Ishikawa (cell line): ENCODE results near the gene CEP162.

ENCODE experiments used
- CEBPB ChIP-seq: IDR thresholded peaks from 2 replicates; pipeline ENCODE4 v1.6.1; 2012
- EGR1 ChIP-seq: IDR thresholded peaks from 2 replicates; pipeline ENCODE4 v1.6.1; 2012
- EP300 ChIP-seq: IDR thresholded peaks from 2 replicates; pipeline ENCODE4 v1.6.1; 2012; ENCODE audit warnings: borderline replicate concordance
- TAF1 ChIP-seq: IDR thresholded peaks from 2 replicates; pipeline ENCODE4 v1.6.1; 2012; ENCODE audit warnings: low read depth, mild to moderate bottlenecking
- TCF12 ChIP-seq: IDR thresholded peaks from 2 replicates; pipeline ENCODE4 v1.6.1; 2012; ENCODE audit warnings: low read depth
- TEAD4 ChIP-seq: IDR thresholded peaks from 2 replicates; pipeline ENCODE4 v1.6.1; 2012
- YY1 ChIP-seq: IDR thresholded peaks from 2 replicates; pipeline ENCODE4 v1.6.1; 2012; ENCODE audit warnings: low read depth
- ZBTB7A ChIP-seq: IDR thresholded peaks from 2 replicates; pipeline ENCODE4 v1.6.1; 2012; ENCODE audit warnings: low read depth
- TF ChIP-seq, protein P1 (sequence below): IDR thresholded peaks from 2 replicates; pipeline ENCODE4 v1.6.1; 2012; ENCODE audit warnings: low read depth, mild to moderate bottlenecking

GRCh38 chr6:84095156-84095555, 132.3 kb downstream of the CEP162 start:
- TF ChIP-seq, protein P1, sequence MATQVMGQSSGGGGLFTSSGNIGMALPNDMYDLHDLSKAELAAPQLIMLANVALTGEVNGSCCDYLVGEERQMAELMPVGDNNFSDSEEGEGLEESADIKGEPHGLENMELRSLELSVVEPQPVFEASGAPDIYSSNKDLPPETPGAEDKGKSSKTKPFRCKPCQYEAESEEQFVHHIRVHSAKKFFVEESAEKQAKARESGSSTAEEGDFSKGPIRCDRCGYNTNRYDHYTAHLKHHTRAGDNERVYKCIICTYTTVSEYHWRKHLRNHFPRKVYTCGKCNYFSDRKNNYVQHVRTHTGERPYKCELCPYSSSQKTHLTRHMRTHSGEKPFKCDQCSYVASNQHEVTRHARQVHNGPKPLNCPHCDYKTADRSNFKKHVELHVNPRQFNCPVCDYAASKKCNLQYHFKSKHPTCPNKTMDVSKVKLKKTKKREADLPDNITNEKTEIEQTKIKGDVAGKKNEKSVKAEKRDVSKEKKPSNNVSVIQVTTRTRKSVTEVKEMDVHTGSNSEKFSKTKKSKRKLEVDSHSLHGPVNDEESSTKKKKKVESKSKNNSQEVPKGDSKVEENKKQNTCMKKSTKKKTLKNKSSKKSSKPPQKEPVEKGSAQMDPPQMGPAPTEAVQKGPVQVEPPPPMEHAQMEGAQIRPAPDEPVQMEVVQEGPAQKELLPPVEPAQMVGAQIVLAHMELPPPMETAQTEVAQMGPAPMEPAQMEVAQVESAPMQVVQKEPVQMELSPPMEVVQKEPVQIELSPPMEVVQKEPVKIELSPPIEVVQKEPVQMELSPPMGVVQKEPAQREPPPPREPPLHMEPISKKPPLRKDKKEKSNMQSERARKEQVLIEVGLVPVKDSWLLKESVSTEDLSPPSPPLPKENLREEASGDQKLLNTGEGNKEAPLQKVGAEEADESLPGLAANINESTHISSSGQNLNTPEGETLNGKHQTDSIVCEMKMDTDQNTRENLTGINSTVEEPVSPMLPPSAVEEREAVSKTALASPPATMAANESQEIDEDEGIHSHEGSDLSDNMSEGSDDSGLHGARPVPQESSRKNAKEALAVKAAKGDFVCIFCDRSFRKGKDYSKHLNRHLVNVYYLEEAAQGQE, result no peak
- TF ChIP-seq ZBTB7A, result no peak
- no peak for TF ChIP-seq TCF12
- TF ChIP-seq EGR1, result no peak
- TF ChIP-seq TEAD4, result no peak
- no peak for TF ChIP-seq EP300
- TF ChIP-seq YY1, result no peak
- TF ChIP-seq CEBPB, result no peak
- TF ChIP-seq TAF1, result no peak
